DND-41 (cell line): ENCODE data around the gene TXNDC15.

Experiments used
- ATAC-seq: fragments of 200-7000 bp; cut with Tn5 transposase; 3 replicates; pipeline ENCODE4 v1.9.1; 2021; ENCODE audit warnings: low read depth; ENCODE audit not compliant: insufficient read depth
- DNase-seq: peaks from one replicate; pipeline ENCODE4 v3.0.0-alpha.2; 2020
- H2AFZ ChIP-seq: 2 replicates; pipeline ENCODE4 v1.6.0; 2012; ENCODE audit warnings: low read depth, low read length
- H3K27ac ChIP-seq: 2 replicates; pipeline ENCODE4 v1.5.1; 2012; ENCODE audit warnings: low read length, inconsistent platforms
- H3K27me3 ChIP-seq: fragments of 200-600 bp; sonication (generic); 2 replicates; pipeline ENCODE4 v1.6.0; 2012; ENCODE audit warnings: low read length, mild to moderate bottlenecking, inconsistent platforms; ENCODE audit not compliant: insufficient read depth, poor library complexity
- H3K36me3 ChIP-seq: 2 replicates; pipeline ENCODE4 v1.5.1; 2012; ENCODE audit warnings: low read length, inconsistent platforms; ENCODE audit not compliant: insufficient read depth
- H3K4me1 ChIP-seq: 2 replicates; pipeline ENCODE4 v1.5.1; 2012; ENCODE audit warnings: mild to moderate bottlenecking, low read length; ENCODE audit not compliant: insufficient read depth
- H3K4me2 ChIP-seq: 2 replicates; pipeline ENCODE4 v1.6.0; 2012; ENCODE audit warnings: mild to moderate bottlenecking, moderate library complexity, low read length, inconsistent platforms; ENCODE audit not compliant: insufficient read depth
- H3K4me3 ChIP-seq, 2 experiments: fragments of 200-600 bp in 1 of 2; shearing (Covaris generic) in 1 of 2; 2 replicates each; pipeline ENCODE4 v1.5.1; 2012 to 2016; ENCODE audit warnings: inconsistent platforms in 2 of 2, low read length in 2 of 2, mild to moderate bottlenecking in 2 of 2, low read depth in 1 of 2, moderate library complexity in 1 of 2
- H3K79me2 ChIP-seq: 2 replicates; pipeline ENCODE4 v1.6.0; 2012; ENCODE audit warnings: low read length, inconsistent platforms; ENCODE audit not compliant: insufficient read depth
- H3K9ac ChIP-seq: 2 replicates; pipeline ENCODE4 v1.6.0; 2012; ENCODE audit warnings: low read depth, mild to moderate bottlenecking, inconsistent platforms, low read length, moderate library complexity
- H3K9me3 ChIP-seq: 2 replicates; pipeline ENCODE4 v1.5.1; 2012; ENCODE audit warnings: low read length, moderate library complexity, mild to moderate bottlenecking, inconsistent platforms; ENCODE audit not compliant: insufficient read depth, severe bottlenecking
- H4K20me1 ChIP-seq: 2 replicates; pipeline ENCODE4 v1.6.0; 2012; ENCODE audit warnings: low read length; ENCODE audit not compliant: insufficient read depth
- CTCF ChIP-seq: IDR thresholded peaks from 2 replicates; pipeline ENCODE4 v1.5.1; 2012; ENCODE audit warnings: borderline replicate concordance, low read length, moderate library complexity, mild to moderate bottlenecking; ENCODE audit not compliant: poor library complexity, severe bottlenecking; ENCODE audit errors: extremely low read depth
- EZH2 ChIP-seq: IDR thresholded peaks from 3 replicates; pipeline ENCODE4 v1.6.1; 2012; ENCODE audit warnings: borderline replicate concordance, low read depth, mild to moderate bottlenecking, moderate library complexity, low read length, inconsistent platforms; ENCODE audit not compliant: severe bottlenecking

TXNDC15 gene

GRCh38 chr5:134932508-134932907 lies 58.3 kb downstream of the TXNDC15 start:
- TF ChIP-seq EZH2 (no peak), CTCF (no peak)
- Histone ChIP-seq H3K9me3 (no peaks in the 10 kb centered on the region), H3K27me3 (no peaks in the 10 kb centered on the region), H3K79me2 (no peaks in the 10 kb centered on the region), H3K4me1 (no peaks in the 10 kb centered on the region), H2AFZ (no peak overlapping the region), H3K36me3 (peaks cover 42% of the 10 kb centered on the region), H3K9ac (no peak overlapping the region), H3K27ac (no peak overlapping the region), H3K4me2 (no peak overlapping the region), H4K20me1 (no peaks in the 10 kb centered on the region), H3K4me3 (no peak overlapping the region)
- no peak for DNase-seq
- no peak for ATAC-seq

- Histone ChIP-seq H3K36me3 (peaks cover 50% of the 10 kb centered on the region), H3K27me3 (no peaks in the 10 kb centered on the region), H3K27ac (no peak overlapping the region), H3K4me2 (no peak overlapping the region), H3K4me1 (no peaks in the 10 kb centered on the region), H3K79me2 (no peaks in the 10 kb centered on the region), H3K4me3 (no peak overlapping the region), H4K20me1 (no peaks in the 10 kb centered on the region), H3K9ac (no peak overlapping the region), H3K9me3 (no peaks in the 10 kb centered on the region), H2AFZ (no peak overlapping the region)
- TF ChIP-seq EZH2 (no peak), CTCF (no peak)
- DNase-seq (no peak), ATAC-seq (no peak)
Measured at GRCh38 chr5:134934202-134934601, 60.0 kb downstream of the TXNDC15 start.

GRCh38 chr5:134935711-134936602 lies 61.8 kb downstream of the TXNDC15 start:
- Histone ChIP-seq H3K4me1 (no peaks in the 10 kb centered on the region), H3K4me3 (no peak overlapping the region), H3K9ac (no peak overlapping the region), H4K20me1 (no peaks in the 10 kb centered on the region), H2AFZ (no peak overlapping the region), H3K79me2 (no peaks in the 10 kb centered on the region), H3K4me2 (no peak overlapping the region), H3K9me3 (no peaks in the 10 kb centered on the region), H3K36me3 (peaks cover 49% of the 10 kb centered on the region), H3K27me3 (no peaks in the 10 kb centered on the region), H3K27ac (no peak overlapping the region)
- TF ChIP-seq CTCF, result no peak
- TF ChIP-seq EZH2, result no peak
- no peak for DNase-seq
- no peak for ATAC-seq
